ENCODE results near the gene LCNL1. TPM values are rescaled to one million over a fixed set of nuclear protein-coding genes. Genes with fewer than 3 reads are reported as not detected.

The LCNL1 gene
- total RNA-seq, 2 donors from 2014 or later: 6.4 to 9.6 TPM

DNA sequence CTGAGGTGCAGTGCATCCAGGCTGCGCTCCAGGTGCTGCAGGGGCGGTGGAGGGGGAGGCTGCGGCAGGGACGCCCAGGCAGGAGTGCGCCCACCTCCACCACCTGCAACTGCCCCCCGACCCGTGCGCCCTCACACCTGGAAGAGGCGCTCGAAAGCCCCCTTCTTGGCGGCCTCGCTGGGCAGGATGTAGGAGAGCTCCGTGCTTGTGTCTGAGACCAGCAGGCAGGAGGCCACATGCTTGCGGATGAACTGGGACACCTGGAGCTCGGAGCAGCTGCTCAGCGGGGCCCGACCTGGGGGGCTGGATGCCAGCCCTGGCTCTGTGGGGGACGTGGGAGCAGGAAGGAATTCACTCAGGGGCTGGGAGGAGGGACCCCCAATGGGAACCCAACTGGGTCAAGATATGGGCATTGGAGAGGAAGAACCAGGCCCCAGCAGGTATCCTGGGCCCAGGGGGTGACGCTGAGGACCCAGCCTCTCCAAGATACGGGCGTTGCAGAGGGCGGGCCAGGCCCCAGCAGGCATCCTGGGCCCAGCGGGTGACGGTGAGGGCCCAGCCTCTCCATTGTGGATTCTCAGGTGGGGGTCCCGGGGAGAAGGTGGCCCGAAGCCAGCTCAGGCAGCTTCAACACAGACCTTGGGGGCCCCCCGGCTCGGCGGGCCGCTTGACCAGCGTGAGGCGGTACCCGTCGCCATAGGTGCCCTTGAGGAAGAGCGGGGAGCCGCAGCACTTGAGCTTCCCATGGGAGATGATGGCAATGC lies 32.2 kb downstream of the LCNL1 start:
- no peak for DNase-seq
- intact Hi-C loops (cut with DNase I): no loop called here
- ATAC-seq: no peak

DNA sequence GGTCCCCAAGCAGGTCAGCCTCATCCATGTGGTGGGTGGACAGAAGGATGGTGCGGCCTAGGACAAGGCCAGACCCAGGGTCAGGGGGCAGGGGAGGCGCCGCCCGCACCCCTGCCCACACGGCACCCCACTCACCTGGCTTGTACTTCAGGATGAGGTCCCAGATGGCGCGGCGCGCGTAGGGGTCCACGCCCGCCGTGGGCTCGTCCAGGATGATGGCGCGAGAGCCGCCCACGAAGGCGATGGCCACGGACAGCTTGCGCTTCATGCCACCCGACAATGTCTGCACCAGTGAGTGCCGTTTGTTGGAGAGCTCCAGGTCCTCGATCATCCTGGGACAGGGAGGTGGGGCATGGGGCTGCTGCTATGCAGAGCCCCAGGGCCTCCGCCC lies 32.7 kb downstream of the LCNL1 start:
- DNase-seq (no peak), ATAC-seq (no peak)
- intact Hi-C loops (cut with DNase I): no loop called here

DNA sequence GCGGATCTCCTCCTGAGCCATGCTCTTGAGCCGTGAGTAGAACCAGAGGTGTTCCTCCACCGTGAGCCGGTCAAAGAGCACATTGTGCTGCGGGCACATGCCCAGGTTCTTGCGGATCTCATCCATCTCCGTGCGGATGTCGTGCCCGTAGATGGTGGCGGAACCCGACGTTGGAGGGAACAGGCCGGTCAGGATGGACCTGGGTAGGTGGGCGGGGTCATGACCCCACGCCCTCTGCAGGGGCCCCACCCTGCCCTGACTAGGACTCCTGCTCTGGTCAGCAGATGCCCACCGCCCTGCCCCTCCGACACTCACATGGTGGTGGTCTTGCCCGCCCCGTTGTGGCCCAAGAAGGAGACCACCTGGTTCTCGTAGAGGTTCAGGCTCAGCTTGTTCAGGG lies 33.2 kb downstream of the LCNL1 start:
- ATAC-seq (no peak), DNase-seq (no peak)
- intact Hi-C loops (cut with DNase I): no loop called here

DNA sequence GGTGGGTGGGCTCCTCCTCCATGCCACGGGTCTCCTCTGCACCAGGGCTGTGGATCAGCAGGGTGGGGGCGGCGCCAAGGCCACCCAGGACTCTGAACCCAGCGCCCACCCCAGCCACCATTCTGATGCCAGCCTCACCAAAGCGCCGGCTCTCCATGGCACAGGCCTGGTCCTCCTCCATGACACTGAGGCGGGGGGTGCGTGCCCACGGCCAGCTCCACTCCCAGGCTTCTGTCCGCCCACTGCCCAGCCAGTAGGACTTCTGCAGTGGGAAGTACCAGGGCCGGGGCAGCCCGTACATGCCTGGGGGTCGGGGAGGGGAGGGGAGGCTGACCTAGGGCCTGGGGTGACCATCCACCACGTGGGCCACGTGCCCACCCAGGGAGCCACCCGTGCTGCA lies 33.6 kb downstream of the LCNL1 start:
- intact Hi-C loops (cut with DNase I): no loop called here
- ATAC-seq: no peak
- no peak for DNase-seq

DNA sequence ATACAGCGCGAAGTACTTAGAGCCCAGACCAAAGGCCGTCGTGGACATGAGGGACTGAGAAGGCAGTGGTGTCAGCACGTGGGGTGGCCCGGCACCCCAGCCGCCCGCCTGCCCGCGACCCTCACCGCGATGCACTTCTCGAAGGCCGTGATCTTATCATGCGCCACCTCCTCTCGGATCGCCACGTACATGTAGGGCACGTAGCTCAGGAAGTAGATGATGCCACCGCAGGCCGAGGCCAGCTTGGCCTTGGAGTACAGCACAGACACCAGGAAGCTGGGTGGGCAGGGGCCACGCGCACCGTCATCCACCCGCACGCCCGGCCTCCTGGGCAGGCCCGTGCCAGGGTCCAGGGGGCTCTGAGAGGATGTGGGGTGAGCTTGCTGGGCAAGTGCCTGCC lies 34.3 kb downstream of the LCNL1 start:
- DNase-seq: no peak
- ATAC-seq: no peak
- intact Hi-C loops (cut with DNase I): no loop called here

DNA sequence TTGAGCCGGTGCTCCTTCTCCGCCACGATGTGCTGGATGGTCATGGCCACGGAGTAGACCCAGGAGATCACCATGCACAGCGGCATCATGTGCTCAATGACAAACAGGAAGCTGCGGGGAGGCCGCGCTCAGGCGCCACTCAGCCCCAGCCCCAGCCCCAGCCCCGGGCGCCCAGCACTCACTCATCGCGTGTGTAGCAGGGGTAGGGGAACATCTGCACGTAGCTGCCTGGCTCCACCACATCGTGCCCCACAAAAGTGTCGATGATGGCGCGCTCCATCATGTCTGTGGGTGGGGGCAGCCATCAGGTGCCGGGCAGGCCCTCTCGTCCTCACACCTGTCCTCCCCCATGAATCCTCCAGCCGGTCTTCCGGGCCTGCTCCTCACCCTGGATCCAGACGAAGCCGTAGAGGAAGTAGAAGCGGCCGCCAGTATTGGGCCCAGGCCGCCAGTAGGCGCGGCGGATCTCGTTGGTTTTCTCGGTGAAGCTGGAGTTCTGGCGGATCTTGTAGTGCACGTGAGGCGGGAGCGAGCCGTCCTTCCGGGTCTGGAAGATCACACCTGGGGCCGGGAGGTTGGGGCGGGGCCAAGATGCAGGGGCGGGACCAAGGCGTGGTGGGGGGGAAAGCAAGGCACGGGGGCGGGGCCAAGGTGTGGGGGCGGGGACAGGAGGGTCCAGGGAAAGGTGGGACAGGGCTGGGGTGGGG lies 35.2 kb downstream of the LCNL1 start:
- intact Hi-C loops (cut with DNase I): no loop called here
- DNase-seq: no peak

DNA sequence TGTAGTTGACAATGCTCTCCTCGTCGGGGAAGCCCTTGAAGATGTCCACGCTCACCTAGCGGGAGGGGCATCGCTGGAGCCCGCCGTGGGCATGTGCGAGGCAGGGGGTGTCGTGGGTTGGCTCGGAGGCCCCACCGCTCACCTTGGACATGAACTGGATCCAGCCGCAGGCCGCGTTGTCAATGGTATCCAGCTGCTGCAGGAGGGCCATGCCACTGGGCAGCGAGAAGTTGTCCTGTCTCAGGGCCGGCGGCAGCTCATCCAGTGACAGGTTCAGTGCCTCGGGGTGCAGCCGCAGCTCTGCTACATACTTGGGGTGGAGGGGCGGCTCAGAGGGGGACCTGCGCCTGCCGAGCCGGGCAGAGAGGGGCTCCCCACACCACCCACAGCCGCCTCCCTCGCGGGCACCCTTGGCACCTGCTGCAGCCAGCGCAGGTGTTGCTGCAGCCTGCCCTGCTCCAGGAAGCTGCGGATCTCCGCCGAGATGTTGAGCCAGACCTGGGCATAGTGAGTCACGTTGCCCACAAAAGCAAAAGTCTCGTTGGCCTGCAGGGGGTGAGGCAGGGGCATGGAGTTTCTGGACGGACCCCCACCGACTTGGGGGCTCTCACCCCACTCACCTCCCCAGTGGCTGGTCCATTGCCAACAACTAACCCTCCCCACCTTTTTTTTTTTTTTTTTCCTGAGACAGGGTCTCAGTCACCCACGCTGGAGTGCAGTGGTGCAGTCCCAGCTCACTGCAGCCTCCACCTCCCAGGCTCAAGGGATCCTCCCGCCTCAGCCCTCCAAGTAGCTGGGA lies 36.2 kb downstream of the LCNL1 start:
- no peak for DNase-seq

More for the DNA sequence above, 35.2 kb downstream of the LCNL1 start:
- ATAC-seq: no peak

DNA sequence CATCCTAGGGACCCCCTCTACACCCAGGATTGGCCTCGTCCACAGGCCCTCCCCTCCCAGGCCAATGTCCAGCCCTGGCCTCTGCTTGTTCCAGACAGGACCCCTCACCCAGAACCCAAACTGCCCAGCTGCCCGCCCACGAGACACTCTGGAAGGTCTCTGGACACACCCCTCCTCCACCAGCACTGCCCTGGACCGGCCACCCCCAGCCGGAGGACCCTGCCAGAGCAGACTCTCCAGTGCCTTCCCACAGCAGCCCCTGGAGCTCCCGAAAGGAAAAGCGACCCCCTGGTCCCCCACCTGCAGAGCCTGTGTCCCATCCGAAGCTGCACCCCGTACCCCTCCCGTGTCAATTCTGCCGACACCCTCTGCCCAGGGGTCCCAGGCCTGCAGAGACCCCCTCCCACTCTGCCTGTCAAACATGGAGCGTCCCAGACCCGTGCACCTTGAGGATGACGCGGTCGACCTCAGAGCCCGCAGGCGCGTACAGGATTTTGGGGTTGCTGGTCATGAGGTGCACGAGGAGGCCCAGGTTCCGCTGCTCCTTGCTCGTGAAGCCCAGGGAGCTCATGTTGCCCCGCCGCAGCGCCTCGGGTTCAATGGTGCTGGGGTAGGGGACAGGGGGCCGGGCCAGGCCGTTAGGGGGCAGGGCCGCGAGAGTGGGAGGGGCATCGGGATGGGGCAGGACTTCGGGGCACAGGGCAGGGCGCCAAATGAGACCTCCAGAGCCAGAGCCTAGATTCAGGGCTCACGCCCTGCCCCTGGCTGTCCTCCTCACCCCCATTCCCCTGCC lies 37.3 kb downstream of the LCNL1 start:
- DNase-seq: no peak
- ATAC-seq: no peak
- intact Hi-C loops (cut with DNase I): no loop called here

More for the DNA sequence above, 36.2 kb downstream of the LCNL1 start:
- intact Hi-C loops (cut with DNase I): no loop called here
- no peak for ATAC-seq

DNA sequence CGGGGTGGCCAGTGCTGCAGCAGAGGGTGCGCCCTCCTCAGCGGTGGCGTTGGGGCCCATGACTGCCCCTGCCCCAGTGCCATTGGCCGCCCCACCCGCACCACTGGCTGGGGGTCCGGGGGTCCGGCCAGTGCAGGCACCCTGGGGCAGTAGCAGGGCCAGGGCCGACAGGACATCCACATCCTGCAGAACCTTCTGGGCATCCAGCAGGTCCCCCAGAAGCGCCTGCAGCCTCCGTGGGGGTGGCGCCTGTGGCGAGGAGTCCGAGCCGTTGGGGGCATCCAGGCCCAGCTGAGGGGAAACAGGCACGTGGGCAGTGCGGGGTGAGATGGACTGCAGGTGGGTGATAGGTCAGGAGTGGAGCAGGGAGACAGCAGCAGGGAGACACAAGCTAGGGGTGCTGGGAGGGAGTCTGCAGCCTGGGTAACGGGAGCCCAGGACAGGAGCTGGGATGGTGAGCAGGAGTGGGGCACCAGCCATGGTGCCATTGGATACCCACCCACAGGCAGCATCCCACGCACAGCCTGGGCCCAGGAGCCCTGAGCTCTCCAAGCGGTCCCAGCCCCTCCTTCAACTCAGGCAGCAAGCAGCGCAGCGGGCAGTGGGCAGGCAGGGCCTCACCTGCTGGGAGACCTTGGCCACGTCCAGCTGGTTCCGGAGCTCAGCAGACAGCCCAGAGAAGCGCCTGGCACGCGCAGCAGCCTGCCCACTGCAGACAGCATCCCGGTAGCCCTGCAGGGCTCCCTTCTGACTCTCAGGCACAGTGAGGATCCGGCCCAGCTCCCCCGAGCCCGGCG lies 38.2 kb downstream of the LCNL1 start:
- ATAC-seq: no peak
- no peak for DNase-seq
- intact Hi-C loops (cut with DNase I): no loop called here

DNA sequence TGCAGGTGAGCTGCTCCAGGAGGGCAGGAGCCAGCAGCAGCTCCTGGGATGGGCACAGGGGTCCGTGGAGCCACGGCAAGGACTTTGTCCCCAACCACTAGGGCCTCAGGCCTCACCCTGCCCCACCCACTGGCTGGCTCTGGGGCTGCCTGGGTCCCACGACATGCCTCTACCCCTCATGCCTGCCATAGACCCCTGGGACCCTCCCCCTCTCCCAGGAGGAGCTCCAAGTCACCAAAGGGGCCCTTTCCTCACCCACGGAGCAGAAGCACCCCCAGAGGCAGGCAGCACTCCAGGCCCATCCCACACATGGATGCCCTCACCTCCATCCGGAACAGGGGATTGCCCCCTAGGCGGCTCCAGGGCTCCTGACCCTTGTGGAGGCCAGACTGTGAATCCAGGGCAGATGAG lies 38.8 kb downstream of the LCNL1 start:
- ATAC-seq (no peak), DNase-seq (no peak)
- intact Hi-C loops (cut with DNase I): no loop called here

DNA sequence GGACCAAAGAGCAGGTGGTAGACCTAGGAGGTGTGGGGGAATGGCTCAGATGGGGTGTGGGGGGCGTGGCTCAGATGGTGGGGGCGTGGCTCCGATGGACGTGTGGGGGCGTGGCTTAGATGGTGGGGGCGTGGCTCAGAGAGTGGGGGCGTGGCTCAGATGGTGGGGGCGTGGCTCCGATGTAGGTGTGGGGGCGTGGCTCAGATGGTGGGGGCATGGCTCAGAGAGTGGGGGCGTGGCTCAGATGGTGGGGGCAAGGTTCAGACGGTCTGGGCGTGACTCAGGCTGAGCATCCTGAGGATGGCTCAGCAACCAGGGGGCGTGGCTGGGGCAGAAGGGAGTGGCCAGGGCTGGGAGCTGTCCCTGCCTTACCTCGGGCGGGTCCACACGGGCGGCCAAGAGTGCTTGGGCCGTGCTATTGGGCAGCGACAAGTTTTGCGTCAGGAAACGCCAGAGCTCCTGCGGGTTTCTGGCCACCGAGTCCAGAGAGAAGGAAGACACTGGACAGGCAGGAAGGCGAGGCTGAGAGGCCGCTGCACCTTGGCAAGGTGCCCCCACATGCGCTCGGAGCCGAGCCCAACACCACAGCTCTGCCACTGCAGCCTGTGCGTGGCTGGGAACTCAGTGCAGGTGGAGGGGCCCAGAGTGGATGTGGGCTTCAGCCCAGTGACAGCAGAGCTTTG lies 39.3 kb downstream of the LCNL1 start:
- DNase-seq: peak; percentile 61
- peak; percentile 27 to 49 for ATAC-seq
- intact Hi-C loops (cut with DNase I): no loop called here

DNA sequence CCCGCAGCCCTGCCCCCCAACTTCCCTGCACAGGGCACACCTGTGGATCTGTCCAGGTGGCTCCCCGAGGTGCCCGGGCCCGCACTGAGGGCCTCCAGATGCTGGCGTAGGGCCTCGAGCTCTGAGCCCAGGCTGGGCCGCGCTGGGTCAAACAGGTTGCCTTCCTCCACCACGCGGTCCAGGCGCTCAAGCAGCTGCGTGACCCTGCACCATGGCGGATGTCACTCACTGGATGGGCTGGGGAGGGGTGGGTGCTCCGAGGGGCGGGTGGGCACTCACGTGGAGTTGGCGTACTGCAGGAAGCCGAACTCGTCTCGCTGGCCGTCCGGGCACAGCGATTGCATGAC lies 39.8 kb downstream of the LCNL1 start:
- intact Hi-C loops (cut with DNase I): no loop called here
- DNase-seq (no peak), ATAC-seq (no peak)

DNA sequence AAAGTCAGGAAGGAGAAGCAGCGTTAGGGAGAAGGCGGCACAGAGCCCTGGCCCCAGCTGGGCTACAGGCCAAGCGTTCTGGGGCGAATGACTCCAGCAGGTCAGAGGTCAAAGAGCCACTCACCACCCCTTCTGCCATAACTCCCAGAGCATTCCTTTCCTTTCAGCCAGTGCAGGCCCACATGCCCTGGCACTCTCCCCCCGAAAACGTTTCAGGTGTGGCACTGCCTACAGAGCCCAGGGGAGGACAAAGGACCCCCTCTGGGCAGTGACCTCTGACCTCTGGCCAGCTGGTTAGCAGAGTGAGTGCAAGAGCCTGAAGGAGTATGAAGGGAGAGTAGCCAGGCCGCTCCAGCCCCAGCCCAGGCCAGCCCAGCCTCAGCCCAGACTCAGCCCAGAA lies 40.4 kb downstream of the LCNL1 start:
- ATAC-seq: no peak
- intact Hi-C loops (cut with DNase I): no loop called here
- no peak for DNase-seq

DNA sequence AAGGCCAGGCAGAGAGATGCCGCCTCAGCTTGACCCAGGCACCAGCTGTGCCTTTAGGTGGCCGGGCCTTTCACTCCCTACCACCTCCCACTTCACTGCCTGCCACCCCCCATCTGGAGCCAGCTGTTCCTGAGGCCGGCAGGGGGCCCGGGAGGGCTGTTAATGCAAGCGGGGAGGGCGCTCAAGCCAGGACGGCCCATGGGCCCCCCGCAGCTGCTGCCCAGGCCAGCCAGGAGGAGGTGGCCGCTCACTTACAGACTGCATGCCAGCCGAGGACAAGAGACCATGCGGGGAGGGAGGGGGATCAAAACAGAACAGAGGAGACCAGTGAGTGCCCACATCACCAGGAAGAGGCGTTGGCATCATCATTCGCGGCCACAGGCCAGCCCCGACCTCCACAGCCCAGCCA lies 40.8 kb downstream of the LCNL1 start:
- ATAC-seq (no peak), DNase-seq (no peak)
- intact Hi-C loops (cut with DNase I): no loop called here

DNA sequence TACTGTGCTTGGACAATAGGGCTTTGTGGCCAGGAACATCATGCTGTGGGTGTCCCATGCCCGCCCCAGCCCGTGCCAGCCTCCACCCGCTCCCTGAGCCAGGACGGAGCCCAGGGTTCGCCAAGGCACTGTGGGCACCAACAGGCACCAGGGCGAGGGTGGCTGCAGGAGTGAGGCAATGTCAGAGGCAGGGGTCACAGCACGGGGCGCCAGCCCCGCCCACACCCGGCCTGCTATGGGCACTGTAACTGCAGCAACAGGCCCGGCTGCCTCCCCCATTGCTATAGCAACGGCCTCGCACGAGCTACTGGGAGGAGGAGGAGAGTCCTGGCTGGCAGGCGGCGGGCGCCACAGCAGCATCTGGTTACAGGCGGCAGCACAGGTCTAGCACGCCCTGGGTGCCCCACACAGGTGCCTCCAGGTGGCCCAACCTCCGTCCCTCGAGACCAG lies 42.7 kb downstream of the LCNL1 start:
- no peak for DNase-seq

DNA sequence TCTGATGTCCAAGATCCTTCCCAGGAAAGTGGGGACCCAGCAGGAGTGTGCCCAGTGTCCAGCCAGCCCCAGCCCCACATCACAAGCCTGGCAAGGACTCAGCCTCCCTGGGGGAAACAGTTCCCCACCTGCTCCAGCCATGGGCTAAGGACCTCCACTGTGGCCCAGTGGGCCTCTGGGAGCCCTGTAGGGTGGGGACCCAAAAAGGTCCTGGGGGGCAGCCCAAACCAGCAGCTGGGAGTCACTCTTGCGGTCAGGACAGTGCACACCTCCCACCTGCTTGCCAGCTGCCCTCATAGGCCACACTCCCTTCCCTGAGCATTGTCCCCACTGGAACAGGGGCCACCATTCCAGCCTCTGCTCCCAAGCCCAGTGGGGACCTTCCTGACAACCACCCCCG lies 43.6 kb downstream of the LCNL1 start:
- ATAC-seq (no peak), DNase-seq (no peak)
- intact Hi-C loops (cut with DNase I): no loop called here

More for the DNA sequence above, 42.7 kb downstream of the LCNL1 start:
- peak in 1 of 2 donors; percentile 9 for ATAC-seq
- intact Hi-C loops (cut with DNase I): no loop called here

DNA sequence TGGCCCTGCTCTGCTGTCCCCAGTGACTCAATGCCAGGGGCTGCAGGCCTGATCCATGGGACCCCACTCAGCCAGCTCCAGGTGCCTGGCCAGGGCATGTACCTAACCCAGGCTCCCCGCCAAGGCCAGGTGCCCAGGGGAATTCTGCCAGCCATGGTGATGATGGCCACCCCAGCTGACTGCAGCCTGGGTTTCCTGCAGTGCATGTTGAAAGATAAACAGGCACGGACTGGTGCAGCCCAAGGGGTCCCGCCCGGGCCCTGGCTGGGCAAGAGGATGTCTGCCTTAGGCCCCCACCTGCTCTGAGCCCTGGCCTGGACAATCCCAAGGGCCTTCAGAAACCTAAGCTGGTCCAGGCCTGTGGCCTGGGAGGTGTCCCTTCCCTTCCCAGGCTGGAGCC lies 44.0 kb downstream of the LCNL1 start:
- intact Hi-C loops (cut with DNase I): no loop called here
- ATAC-seq (no peak), DNase-seq (no peak)
